DND-41 (cell line): ENCODE measurements around the gene APOBEC3H.

ENCODE experiments used
- ATAC-seq: fragments of 200-7000 bp; cut with Tn5 transposase; 3 replicates; pipeline ENCODE4 v1.9.1; 2021; ENCODE audit warnings: low read depth; ENCODE audit not compliant: insufficient read depth
- DNase-seq: peaks from one replicate; pipeline ENCODE4 v3.0.0-alpha.2; 2020
- H2AFZ ChIP-seq: 2 replicates; pipeline ENCODE4 v1.6.0; 2012; ENCODE audit warnings: low read depth, low read length
- H3K27ac ChIP-seq: 2 replicates; pipeline ENCODE4 v1.5.1; 2012; ENCODE audit warnings: low read length, inconsistent platforms
- H3K27me3 ChIP-seq: fragments of 200-600 bp; sonication (generic); 2 replicates; pipeline ENCODE4 v1.6.0; 2012; ENCODE audit warnings: low read length, mild to moderate bottlenecking, inconsistent platforms; ENCODE audit not compliant: insufficient read depth, poor library complexity
- H3K36me3 ChIP-seq: 2 replicates; pipeline ENCODE4 v1.5.1; 2012; ENCODE audit warnings: low read length, inconsistent platforms; ENCODE audit not compliant: insufficient read depth
- H3K4me1 ChIP-seq: 2 replicates; pipeline ENCODE4 v1.5.1; 2012; ENCODE audit warnings: mild to moderate bottlenecking, low read length; ENCODE audit not compliant: insufficient read depth
- H3K4me2 ChIP-seq: 2 replicates; pipeline ENCODE4 v1.6.0; 2012; ENCODE audit warnings: mild to moderate bottlenecking, moderate library complexity, low read length, inconsistent platforms; ENCODE audit not compliant: insufficient read depth
- H3K4me3 ChIP-seq, 2 experiments: fragments of 200-600 bp in 1 of 2; shearing (Covaris generic) in 1 of 2; 2 replicates each; pipeline ENCODE4 v1.5.1; 2012 to 2016; ENCODE audit warnings: inconsistent platforms in 2 of 2, low read length in 2 of 2, mild to moderate bottlenecking in 2 of 2, low read depth in 1 of 2, moderate library complexity in 1 of 2
- H3K79me2 ChIP-seq: 2 replicates; pipeline ENCODE4 v1.6.0; 2012; ENCODE audit warnings: low read length, inconsistent platforms; ENCODE audit not compliant: insufficient read depth
- H3K9ac ChIP-seq: 2 replicates; pipeline ENCODE4 v1.6.0; 2012; ENCODE audit warnings: low read depth, mild to moderate bottlenecking, inconsistent platforms, low read length, moderate library complexity
- H3K9me3 ChIP-seq: 2 replicates; pipeline ENCODE4 v1.5.1; 2012; ENCODE audit warnings: low read length, moderate library complexity, mild to moderate bottlenecking, inconsistent platforms; ENCODE audit not compliant: insufficient read depth, severe bottlenecking
- H4K20me1 ChIP-seq: 2 replicates; pipeline ENCODE4 v1.6.0; 2012; ENCODE audit warnings: low read length; ENCODE audit not compliant: insufficient read depth
- EZH2 ChIP-seq: IDR thresholded peaks from 3 replicates; pipeline ENCODE4 v1.6.1; 2012; ENCODE audit warnings: borderline replicate concordance, low read depth, mild to moderate bottlenecking, moderate library complexity, low read length, inconsistent platforms; ENCODE audit not compliant: severe bottlenecking
- TF ChIP-seq, protein P1 (sequence below): IDR thresholded peaks from 2 replicates; pipeline ENCODE4 v1.5.1; 2012; ENCODE audit warnings: borderline replicate concordance, low read length, moderate library complexity, mild to moderate bottlenecking; ENCODE audit not compliant: poor library complexity, severe bottlenecking; ENCODE audit errors: extremely low read depth

Gene APOBEC3H

GRCh38 chr22:39130152-39130704 lies 33.2 kb downstream of the APOBEC3H start:
- no peak overlapping the region for H3K4me3 ChIP-seq
- H3K4me2 ChIP-seq: no peak overlapping the region
- no peak overlapping the region for H3K27ac ChIP-seq
- DNase-seq: no peak
- H2AFZ ChIP-seq: no peak overlapping the region
- TF ChIP-seq, protein P1, sequence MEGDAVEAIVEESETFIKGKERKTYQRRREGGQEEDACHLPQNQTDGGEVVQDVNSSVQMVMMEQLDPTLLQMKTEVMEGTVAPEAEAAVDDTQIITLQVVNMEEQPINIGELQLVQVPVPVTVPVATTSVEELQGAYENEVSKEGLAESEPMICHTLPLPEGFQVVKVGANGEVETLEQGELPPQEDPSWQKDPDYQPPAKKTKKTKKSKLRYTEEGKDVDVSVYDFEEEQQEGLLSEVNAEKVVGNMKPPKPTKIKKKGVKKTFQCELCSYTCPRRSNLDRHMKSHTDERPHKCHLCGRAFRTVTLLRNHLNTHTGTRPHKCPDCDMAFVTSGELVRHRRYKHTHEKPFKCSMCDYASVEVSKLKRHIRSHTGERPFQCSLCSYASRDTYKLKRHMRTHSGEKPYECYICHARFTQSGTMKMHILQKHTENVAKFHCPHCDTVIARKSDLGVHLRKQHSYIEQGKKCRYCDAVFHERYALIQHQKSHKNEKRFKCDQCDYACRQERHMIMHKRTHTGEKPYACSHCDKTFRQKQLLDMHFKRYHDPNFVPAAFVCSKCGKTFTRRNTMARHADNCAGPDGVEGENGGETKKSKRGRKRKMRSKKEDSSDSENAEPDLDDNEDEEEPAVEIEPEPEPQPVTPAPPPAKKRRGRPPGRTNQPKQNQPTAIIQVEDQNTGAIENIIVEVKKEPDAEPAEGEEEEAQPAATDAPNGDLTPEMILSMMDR: no peak
- TF ChIP-seq EZH2: no peak
- ATAC-seq: no peak
- no peaks in the 10 kb centered on the region for H3K79me2 ChIP-seq
- no peak overlapping the region for H3K9ac ChIP-seq
- no peaks in the 10 kb centered on the region for H3K27me3 ChIP-seq
- no peaks in the 10 kb centered on the region for H3K4me1 ChIP-seq
- no peaks in the 10 kb centered on the region for H3K9me3 ChIP-seq
- peaks cover 7% of the 10 kb centered on the region for H4K20me1 ChIP-seq
- no peaks in the 10 kb centered on the region for H3K36me3 ChIP-seq

DNA sequence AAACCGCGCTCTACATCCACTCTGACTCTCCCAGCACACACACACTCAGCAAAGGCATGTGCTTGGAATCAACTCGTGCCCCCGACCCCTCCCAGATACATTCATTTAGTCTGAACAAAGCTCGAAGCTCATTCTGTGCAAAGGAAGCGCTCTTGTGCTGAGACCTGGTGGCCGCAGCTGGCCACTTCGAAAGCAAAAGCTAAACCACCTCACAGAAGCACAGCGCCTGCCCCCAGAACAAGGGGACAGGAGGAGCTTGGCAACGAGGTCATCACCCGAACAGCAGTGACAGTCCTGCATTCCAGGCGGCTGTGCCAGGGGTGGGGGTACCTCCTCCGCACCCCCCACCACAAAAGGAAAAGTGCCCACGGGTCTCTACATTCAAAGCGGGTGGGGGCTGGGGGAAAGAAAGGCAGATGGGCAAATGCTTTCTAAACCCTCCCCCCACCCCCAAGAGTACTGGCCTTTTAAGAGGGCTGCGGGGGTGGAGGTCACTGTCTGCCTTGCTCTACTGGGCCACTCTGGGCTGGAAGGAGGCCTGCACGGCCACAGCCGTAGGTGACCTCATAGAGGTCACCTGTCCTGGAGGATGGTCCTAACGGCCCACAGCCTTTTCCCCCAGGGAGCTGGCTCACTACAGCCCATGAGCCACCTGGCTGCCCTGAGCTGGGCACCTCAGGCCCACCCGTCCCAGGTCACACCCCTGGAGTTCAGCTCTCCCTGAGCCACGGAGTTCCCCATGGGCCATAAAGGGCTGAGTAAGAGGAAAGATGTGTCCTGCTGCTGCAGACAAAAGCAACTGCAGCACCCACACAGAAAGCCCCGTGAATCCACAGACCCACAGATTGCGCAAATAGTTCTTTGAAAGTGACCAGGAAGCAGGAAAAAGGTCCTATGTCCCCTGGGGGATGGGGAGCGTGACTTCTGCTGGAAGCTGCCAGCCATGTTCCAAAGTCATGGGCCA lies 34.1 kb downstream of the APOBEC3H start:
- TF ChIP-seq EZH2: no peak
- TF ChIP-seq, protein P1: no peak
- Histone ChIP-seq H3K4me1 (no peaks in the 10 kb centered on the region), H3K4me3 (no peak overlapping the region), H3K9me3 (no peaks in the 10 kb centered on the region), H3K79me2 (no peaks in the 10 kb centered on the region), H3K4me2 (no peak overlapping the region), H3K9ac (no peak overlapping the region), H2AFZ (no peak overlapping the region), H3K27me3 (no peaks in the 10 kb centered on the region), H3K27ac (no peak overlapping the region), H4K20me1 (peaks cover 7% of the 10 kb centered on the region), H3K36me3 (no peaks in the 10 kb centered on the region)
- DNase-seq (no peak), ATAC-seq (no peak)

GRCh38 chr22:39132281-39132680 lies 35.2 kb downstream of the APOBEC3H start:
- H3K36me3 ChIP-seq: no peaks in the 10 kb centered on the region
- no peaks in the 10 kb centered on the region for H3K27me3 ChIP-seq
- H3K79me2 ChIP-seq: no peaks in the 10 kb centered on the region
- H3K9me3 ChIP-seq: no peaks in the 10 kb centered on the region
- DNase-seq: no peak
- no peak for TF ChIP-seq EZH2
- TF ChIP-seq, protein P1: no peak
- H3K9ac ChIP-seq: no peak overlapping the region
- no peak overlapping the region for H3K27ac ChIP-seq
- no peak overlapping the region for H3K4me2 ChIP-seq
- H2AFZ ChIP-seq: no peak overlapping the region
- no peak overlapping the region for H3K4me3 ChIP-seq
- no peak for ATAC-seq
- H4K20me1 ChIP-seq: peaks cover 7% of the 10 kb centered on the region
- H3K4me1 ChIP-seq: no peaks in the 10 kb centered on the region
